ENCODE measurements around the gene TUBA3D.
"Not testable (repeated sequence)": the region's sequence is repeated elsewhere in the genome, so short reads cannot be mapped to it uniquely, and the experiment has no call there.

Gene TUBA3D

DNA sequence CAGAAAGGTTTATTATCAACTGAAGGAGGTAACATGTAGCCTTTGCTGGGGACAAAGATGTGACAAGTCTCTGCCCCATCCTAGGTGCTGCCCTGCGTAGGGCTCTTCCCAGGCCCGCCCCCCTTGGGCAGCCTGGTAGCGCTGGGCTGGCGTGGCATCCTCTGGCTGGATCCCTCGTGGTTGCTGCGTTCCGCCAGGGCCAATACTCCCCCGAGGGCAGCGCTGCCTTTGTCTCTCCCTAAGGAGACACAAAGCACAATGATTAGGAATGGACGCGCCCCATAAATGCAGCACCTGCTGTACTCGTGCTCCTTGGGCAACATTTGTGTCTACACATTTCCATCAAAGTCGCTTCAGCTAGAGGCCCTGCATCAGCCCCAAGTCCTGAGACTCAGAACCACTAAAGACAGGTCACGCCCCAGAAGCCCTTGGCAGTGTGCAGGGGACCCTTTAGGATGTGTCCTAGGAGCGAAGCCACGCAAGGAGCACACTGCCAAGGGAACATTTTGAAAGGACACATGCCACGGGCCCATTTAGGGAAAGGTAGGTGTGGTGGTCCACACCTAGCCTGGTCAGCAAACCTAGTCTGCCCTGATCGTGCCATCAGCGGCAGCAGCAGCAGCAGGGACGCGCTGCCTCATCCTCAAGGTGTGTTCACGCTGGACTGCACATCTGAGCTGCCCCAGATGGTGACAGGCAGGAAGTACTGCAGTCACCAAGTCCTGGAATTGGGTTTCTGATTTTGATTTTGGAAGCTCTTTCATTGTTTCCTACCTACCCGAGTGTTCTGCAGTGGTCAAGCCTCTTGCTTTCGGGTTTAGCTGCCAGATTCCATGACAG is 8.3 kb downstream of the TUBA3D start:
- H3K9ac ChIP-seq (ENCODE audit: low read depth, low read length); H3K4me1 ChIP-seq (ENCODE audit: insufficient read depth, low read length); DNase-seq; H3K4me2 ChIP-seq (ENCODE audit: insufficient read depth, low read length); H3K27ac ChIP-seq (ENCODE audit: low read length); H3K9me3 ChIP-seq (ENCODE audit: insufficient read depth, low read length, severe bottlenecking); H3K27me3 ChIP-seq (ENCODE audit: insufficient read depth, low read length, poor library complexity); H3K4me3 ChIP-seq (ENCODE audit: low read depth in 1 of 2, low read length in 2 of 2); H2AFZ ChIP-seq (ENCODE audit: low read depth, low read length): not testable (repeated sequence)
- H3K79me2 ChIP-seq (ENCODE audit: insufficient read depth, low read length) = peaks cover 40% of the 10 kb centered on the region
- H4K20me1 ChIP-seq (ENCODE audit: insufficient read depth, low read length) = peaks cover 27% of the 10 kb centered on the region
- H3K36me3 ChIP-seq (ENCODE audit: insufficient read depth, low read length) = peaks cover 58% of the 10 kb centered on the region
- 0 out of 3 replicates have a peak, but pooled peaks have one; percentile 13 for ATAC-seq (ENCODE audit: insufficient read depth, low read depth)

DNA sequence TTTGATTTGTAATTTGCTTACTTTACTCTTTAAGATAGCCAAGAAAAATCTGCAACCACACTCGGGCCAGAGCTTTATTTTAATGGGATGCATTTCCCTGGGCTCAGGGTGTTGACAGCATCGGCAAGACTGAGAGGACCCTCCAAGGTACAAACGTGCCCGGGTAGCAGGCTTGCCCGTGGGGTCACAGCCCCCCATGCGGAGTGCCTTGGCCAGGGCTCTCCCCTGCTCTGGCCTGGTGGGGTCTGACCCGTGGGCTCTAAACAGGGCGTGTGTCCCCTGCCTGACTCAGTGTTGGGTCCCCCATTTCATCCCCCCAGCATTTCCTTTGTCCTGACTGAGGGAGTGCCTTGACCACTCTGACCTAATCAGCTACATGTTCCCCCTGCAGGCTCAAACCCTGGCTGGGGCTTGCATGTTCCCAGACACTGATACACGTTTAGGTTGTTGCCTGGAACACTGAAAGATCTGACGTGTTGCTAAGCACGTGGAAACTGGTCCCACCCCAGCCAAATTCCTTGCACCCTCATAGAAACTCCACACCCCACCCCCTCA is 9.1 kb downstream of the TUBA3D start:
- Histone ChIP-seq H3K79me2 (ENCODE audit: insufficient read depth, low read length) (peaks cover 48% of the 10 kb centered on the region), H3K4me1 (ENCODE audit: insufficient read depth, low read length) (peaks cover 14% of the 10 kb centered on the region), H4K20me1 (ENCODE audit: insufficient read depth, low read length) (peaks cover 32% of the 10 kb centered on the region), H3K36me3 (ENCODE audit: insufficient read depth, low read length) (peaks cover 63% of the 10 kb centered on the region)
- ATAC-seq (ENCODE audit: insufficient read depth, low read depth); H3K9me3 ChIP-seq (ENCODE audit: insufficient read depth, low read length, severe bottlenecking); H2AFZ ChIP-seq (ENCODE audit: low read depth, low read length); H3K27ac ChIP-seq (ENCODE audit: low read length); H3K27me3 ChIP-seq (ENCODE audit: insufficient read depth, low read length, poor library complexity); H3K4me3 ChIP-seq (ENCODE audit: low read depth in 1 of 2, low read length in 2 of 2); H3K9ac ChIP-seq (ENCODE audit: low read depth, low read length); H3K4me2 ChIP-seq (ENCODE audit: insufficient read depth, low read length); DNase-seq: not testable (repeated sequence)

DNA sequence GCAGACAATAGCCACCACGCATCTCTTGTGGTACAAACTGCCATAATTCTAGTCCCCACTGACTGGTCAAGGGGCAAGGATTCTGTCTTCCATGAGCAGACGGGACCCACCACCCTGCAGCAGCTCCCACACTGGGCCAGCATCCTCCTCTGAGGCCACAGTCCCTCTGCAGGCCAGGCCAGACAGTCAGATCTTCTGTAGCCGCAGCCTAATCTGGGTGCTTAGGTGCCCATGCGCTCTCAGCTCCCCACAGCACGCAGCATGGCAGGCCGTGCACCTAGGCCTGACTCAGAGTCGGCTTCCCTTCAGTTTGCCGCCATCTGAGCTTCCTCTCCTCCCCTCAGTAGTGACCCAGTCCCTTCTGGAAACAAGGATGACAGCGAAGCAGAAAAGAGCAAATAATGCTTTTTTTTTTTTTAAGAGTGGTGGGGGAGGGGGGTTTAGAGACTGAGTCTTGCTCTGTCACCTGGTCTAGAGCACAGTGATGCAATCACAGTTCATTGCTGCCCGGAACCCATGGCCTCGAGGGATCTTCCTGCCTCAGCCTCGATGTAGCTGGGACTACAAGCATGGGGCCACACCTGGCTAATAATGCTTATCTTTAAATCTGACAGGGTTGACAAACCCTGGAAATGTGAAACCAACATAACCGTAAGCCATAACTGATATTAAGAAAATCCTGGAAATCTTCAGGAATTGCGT is 10.4 kb downstream of the TUBA3D start:
- Histone ChIP-seq H3K79me2 (ENCODE audit: insufficient read depth, low read length) (peaks cover 62% of the 10 kb centered on the region), H3K4me1 (ENCODE audit: insufficient read depth, low read length) (peaks cover 26% of the 10 kb centered on the region), H3K36me3 (ENCODE audit: insufficient read depth, low read length) (peaks cover 74% of the 10 kb centered on the region), H4K20me1 (ENCODE audit: insufficient read depth, low read length) (peaks cover 40% of the 10 kb centered on the region)
- not testable (repeated sequence) for H3K9ac ChIP-seq (ENCODE audit: low read depth, low read length); H3K27me3 ChIP-seq (ENCODE audit: insufficient read depth, low read length, poor library complexity); ATAC-seq (ENCODE audit: insufficient read depth, low read depth); H3K27ac ChIP-seq (ENCODE audit: low read length); H3K4me3 ChIP-seq (ENCODE audit: low read depth in 1 of 2, low read length in 2 of 2); DNase-seq; H2AFZ ChIP-seq (ENCODE audit: low read depth, low read length); H3K9me3 ChIP-seq (ENCODE audit: insufficient read depth, low read length, severe bottlenecking); H3K4me2 ChIP-seq (ENCODE audit: insufficient read depth, low read length)

DNA sequence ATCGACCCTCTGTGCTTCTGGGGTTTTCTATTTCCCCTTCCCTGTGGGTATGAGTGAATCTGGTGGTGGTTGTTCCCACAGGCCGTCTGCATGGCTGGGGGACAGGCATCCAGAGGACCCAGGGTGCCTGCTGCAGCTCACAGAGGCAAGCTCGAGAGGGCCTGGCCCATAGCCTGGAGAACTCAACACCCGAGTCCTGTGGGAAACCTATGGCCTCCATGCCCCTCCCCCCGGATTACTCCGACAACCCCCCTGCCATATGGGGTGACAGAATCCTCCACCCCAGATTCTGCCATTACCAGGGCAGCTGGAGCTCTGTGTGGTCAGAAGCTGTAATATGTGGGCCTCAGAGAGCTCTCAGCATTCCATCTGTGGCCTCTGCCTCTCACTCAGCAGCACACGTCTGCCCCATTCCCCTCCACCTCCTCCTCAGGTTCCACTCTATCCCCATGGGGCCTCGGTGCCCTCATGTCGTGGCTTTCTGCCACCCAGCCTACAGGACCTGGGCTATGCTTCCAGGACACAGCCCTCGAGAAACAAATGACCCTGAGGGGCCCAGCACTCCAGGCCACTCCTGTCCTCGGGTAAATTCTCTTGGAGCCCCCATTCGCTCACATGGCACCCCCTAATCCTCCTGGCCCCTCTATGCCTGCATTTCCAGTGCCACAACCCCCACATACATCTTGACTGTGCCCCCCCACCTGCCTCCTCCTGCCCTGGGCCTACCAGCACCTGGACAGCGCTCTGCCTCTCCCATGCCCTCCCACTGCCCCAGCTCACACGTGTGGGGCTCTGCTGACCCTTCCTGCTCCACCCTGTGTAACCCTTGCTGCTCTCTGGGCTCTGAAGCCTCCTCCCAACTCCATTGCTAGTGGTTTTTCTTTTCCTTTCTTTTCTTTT is 12.6 kb downstream of the TUBA3D start:
- Histone ChIP-seq H3K9me3 (ENCODE audit: insufficient read depth, low read length, severe bottlenecking) (no peaks in the 10 kb centered on the region), H2AFZ (ENCODE audit: low read depth, low read length) (no peak overlapping the region), H3K4me1 (ENCODE audit: insufficient read depth, low read length) (peaks cover 26% of the 10 kb centered on the region), H3K4me3 (ENCODE audit: low read depth in 1 of 2, low read length in 2 of 2) (no peak overlapping the region), H3K9ac (ENCODE audit: low read depth, low read length) (no peak overlapping the region), H3K4me2 (ENCODE audit: insufficient read depth, low read length) (no peak overlapping the region), H3K27ac (ENCODE audit: low read length) (no peak overlapping the region; the same call in 1 of the 2 replicates), H3K27me3 (ENCODE audit: insufficient read depth, low read length, poor library complexity) (no peaks in the 10 kb centered on the region), H3K79me2 (ENCODE audit: insufficient read depth, low read length) (peaks cover 79% of the 10 kb centered on the region), H4K20me1 (ENCODE audit: insufficient read depth, low read length) (peaks cover 40% of the 10 kb centered on the region), H3K36me3 (ENCODE audit: insufficient read depth, low read length) (peaks cover 65% of the 10 kb centered on the region)
- TF ChIP-seq, protein P1, sequence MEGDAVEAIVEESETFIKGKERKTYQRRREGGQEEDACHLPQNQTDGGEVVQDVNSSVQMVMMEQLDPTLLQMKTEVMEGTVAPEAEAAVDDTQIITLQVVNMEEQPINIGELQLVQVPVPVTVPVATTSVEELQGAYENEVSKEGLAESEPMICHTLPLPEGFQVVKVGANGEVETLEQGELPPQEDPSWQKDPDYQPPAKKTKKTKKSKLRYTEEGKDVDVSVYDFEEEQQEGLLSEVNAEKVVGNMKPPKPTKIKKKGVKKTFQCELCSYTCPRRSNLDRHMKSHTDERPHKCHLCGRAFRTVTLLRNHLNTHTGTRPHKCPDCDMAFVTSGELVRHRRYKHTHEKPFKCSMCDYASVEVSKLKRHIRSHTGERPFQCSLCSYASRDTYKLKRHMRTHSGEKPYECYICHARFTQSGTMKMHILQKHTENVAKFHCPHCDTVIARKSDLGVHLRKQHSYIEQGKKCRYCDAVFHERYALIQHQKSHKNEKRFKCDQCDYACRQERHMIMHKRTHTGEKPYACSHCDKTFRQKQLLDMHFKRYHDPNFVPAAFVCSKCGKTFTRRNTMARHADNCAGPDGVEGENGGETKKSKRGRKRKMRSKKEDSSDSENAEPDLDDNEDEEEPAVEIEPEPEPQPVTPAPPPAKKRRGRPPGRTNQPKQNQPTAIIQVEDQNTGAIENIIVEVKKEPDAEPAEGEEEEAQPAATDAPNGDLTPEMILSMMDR (IDR thresholded peaks at IDR 0.05; ENCODE audit: borderline replicate concordance, extremely low read depth, low read length, poor library complexity, severe bottlenecking) = no peak
- no peak for TF ChIP-seq EZH2 (IDR thresholded peaks at IDR 0.05; ENCODE audit: borderline replicate concordance, low read depth, low read length, severe bottlenecking)
- DNase-seq (no peak), ATAC-seq (ENCODE audit: insufficient read depth, low read depth) (no peak)

DNA sequence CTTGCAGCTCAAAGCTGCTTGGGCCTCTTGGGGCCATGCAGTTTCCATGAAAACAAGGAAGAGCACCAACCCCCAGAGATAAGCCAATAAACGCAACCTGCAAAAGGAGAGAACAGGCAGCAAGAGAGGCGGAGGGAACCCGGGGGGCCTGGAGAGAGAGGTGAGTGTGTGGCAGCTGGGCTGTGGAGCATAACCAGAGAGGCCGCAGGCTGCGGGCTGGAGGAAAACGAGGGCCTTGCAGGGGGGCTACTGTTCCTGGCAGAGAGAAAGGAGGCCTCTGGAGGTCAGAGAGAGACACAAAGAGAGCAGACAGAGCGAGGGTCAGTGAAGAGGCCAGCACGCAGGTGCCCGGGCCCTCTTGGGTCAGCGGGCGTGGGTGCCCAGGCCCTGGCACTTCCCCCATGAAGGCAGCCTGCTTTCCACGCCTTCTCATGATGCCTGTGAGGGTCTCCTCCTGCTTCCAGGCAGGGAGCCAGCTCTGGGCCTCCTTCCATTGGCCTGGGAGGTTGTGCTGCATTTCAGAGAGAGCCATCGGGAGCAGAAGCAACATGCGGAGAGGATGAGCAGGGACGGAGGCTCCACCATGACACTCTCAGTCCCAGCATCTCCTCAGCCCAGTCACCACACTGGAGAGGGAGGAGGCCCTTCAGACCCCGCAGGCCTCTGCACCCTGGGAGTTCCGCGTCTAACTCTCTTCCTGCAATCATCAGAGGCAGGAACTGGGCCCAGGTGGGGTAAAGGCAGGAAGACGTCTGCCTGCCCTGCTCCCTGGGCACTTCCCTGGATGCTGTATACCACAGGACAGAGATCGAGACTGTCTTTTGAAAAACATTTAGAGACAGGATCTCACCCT is 14.9 kb downstream of the TUBA3D start:
- Histone ChIP-seq H3K79me2 (ENCODE audit: insufficient read depth, low read length) (peaks cover 94% of the 10 kb centered on the region), H2AFZ (ENCODE audit: low read depth, low read length) (peak overlapping the region; percentile 71), H3K4me2 (ENCODE audit: insufficient read depth, low read length) (peak overlapping the region; percentile 87), H3K4me3 (ENCODE audit: low read depth in 1 of 2, low read length in 2 of 2) (peak overlapping the region; percentile 24 to 91; a peak in 3 of 4 replicates), H4K20me1 (ENCODE audit: insufficient read depth, low read length) (peaks cover 54% of the 10 kb centered on the region), H3K27ac (ENCODE audit: low read length) (peak overlapping the region; percentile 95), H3K9ac (ENCODE audit: low read depth, low read length) (peak overlapping the region; percentile 99), H3K36me3 (ENCODE audit: insufficient read depth, low read length) (peaks cover 46% of the 10 kb centered on the region), H3K4me1 (ENCODE audit: insufficient read depth, low read length) (peaks cover 46% of the 10 kb centered on the region)
- DNase-seq (peak; percentile 69), ATAC-seq (ENCODE audit: insufficient read depth, low read depth) (peak; percentile 58)
- not testable (repeated sequence) for H3K27me3 ChIP-seq (ENCODE audit: insufficient read depth, low read length, poor library complexity); H3K9me3 ChIP-seq (ENCODE audit: insufficient read depth, low read length, severe bottlenecking)

DNA sequence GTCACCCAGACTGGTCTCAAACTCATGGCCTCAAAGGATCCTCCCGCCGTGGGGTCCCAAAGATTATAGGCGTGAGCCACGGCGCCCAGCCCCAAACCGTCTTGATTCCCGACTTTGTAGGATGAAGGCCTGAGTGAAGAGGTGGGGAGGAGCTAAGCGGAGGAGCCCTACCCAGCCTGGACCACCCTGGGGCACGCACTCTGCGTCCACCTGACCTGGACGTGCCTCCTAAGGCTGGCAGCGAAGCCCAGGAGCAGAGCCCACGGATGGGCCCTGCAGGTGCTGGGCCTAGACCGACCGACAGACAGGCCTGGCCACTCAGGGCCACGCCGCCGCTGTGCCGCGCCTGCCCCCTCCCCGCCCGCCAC is 15.5 kb downstream of the TUBA3D start:
- H3K9me3 ChIP-seq (ENCODE audit: insufficient read depth, low read length, severe bottlenecking); H3K27me3 ChIP-seq (ENCODE audit: insufficient read depth, low read length, poor library complexity); DNase-seq: not testable (repeated sequence)
- peaks cover 40% of the 10 kb centered on the region for H3K36me3 ChIP-seq (ENCODE audit: insufficient read depth, low read length)
- peak overlapping the region; percentile 71 for H2AFZ ChIP-seq (ENCODE audit: low read depth, low read length)
- H3K4me2 ChIP-seq (ENCODE audit: insufficient read depth, low read length) = peak overlapping the region; percentile 87
- peaks cover 52% of the 10 kb centered on the region for H3K4me1 ChIP-seq (ENCODE audit: insufficient read depth, low read length)
- peak; percentile 14 for ATAC-seq (ENCODE audit: insufficient read depth, low read depth)
- H3K4me3 ChIP-seq (ENCODE audit: low read depth in 1 of 2, low read length in 2 of 2) = peak overlapping the region; percentile 24 to 91; a peak in 3 of 4 replicates
- H4K20me1 ChIP-seq (ENCODE audit: insufficient read depth, low read length) = peaks cover 53% of the 10 kb centered on the region
- H3K79me2 ChIP-seq (ENCODE audit: insufficient read depth, low read length) = peaks cover 96% of the 10 kb centered on the region
- H3K27ac ChIP-seq (ENCODE audit: low read length) = peak overlapping the region; percentile 95
- peak overlapping the region; percentile 99 for H3K9ac ChIP-seq (ENCODE audit: low read depth, low read length)
